Raji (cell line): ENCODE results near the gene ULK1.

Source experiments
- POLR2A ChIP-seq: IDR thresholded peaks from 2 replicates; pipeline ENCODE4 v1.6.1; 2011; ENCODE audit warnings: low read depth, low read length, control low read depth; ENCODE audit not compliant: insufficient read depth

ULK1 gene

DNA sequence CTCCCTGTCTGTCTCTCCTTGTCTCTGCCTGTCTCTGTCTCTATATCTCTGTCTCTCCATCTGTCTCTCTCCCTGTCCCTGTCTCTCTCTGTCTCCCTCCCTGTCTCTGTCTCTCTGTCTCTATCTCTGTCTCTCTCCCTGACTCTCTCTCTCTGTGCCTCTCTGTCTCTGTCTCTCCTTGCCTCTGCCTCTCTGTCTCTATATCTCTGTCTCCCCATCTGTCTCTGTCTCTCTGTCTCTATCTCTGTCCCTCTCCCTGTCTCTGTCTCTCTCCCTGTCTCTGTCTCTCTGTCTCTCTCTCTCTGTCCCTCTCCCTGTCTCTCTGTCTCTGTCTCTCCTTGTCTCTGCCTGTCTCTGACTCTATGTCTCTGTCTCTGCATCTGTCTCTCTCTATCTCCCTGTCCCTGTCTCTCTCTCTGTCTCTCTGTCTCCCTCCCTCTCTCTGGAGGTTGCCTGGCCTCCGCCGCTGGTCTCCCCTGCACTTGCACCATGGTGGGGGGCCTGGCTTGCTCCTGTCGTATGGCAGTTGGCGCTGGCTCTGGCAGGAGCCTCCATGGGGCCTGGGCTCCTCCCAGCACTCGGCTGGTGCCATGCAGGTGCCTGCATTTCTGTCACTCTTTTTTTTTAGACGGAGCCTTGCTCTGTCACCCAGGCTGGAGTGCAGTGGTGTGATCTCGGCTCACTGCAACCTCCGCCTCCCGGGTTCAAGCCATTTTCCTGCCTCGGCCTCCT lies 37.9 kb upstream of the ULK1 start:
- no peak for TF ChIP-seq POLR2A

DNA sequence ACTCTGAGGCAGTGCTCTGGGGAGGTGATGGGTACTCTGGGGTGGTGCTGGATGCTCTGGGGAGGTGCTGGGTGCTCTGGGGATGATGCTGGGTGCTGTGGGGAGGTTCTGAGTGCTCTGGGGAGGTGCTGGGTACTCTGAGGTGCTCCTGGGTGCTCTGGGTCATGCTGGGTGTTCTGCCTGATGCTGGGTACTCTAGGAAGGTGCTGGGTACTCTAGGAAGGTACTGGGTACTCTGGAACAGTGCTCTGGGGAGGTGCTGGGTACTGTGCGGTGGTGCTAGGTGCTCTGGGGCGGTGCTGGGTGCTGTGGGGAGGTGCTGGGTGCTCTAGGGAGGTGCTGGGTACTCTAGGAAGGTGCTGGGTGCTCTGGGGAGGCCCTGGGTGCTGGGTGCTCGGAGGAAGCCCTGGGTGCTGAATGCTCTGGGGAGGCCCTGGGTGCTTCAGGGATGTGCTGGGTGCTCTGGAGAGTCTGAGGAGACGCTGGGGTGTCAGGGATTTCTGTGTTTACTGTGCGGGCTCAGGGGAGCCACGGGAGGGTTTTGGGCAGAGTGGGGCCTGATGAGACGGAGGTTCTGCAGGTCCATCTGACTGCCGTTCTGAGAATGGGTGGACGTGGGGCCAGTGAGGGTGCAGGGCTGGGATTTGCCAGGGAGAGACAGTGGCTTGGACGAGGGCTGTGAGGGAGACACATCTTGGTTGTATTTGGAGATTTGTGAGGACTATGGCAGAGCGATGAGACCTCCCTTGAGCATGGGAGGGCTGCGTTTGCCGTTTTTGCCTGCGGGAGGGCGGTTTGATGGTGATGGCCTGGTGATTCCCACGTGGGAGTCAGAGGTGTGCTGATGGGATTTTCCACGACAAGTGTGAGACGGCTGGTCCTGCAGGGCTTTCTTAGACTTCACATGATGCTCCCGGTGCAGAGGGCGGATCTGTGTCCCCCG lies 36.2 kb upstream of the ULK1 start:
- no peak for TF ChIP-seq POLR2A

DNA sequence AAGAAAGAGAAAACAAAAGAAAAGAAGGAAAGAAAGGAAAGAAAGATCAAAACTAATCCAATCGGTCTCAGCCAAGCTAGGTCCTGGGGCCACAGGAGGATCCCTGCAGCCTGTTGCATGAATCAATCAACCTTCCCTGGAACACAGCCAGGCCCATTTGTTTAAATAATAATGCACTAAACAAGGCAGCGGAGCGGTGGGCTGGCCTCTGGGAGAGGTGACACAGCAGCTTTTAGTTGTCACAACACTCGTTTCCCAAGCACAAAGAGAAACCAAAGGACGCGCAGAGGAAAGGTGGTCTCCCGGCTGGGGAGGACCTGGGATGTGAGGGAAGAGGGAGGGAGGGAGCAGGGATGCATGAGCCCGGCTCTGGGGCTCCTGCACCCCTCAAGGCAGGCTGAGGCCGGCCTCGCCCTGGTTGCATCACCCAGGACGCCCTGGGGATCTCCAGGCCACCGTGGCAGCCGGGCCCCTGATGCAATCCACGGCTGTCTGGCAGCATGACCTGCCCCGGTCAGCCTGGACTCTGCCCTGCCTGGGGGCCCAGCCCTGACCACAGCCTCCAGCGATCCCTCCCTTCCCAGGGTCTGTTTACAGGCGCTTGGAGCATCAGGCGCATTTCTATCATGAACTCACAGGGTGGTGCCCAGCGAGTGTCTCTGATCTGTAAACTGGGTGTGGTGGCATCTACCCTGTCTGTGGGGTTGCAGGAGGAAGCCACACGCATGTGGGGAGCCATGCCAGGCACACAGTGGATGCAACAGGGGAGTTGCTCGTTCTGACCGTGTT lies 33.8 kb upstream of the ULK1 start:
- no peak for TF ChIP-seq POLR2A

DNA sequence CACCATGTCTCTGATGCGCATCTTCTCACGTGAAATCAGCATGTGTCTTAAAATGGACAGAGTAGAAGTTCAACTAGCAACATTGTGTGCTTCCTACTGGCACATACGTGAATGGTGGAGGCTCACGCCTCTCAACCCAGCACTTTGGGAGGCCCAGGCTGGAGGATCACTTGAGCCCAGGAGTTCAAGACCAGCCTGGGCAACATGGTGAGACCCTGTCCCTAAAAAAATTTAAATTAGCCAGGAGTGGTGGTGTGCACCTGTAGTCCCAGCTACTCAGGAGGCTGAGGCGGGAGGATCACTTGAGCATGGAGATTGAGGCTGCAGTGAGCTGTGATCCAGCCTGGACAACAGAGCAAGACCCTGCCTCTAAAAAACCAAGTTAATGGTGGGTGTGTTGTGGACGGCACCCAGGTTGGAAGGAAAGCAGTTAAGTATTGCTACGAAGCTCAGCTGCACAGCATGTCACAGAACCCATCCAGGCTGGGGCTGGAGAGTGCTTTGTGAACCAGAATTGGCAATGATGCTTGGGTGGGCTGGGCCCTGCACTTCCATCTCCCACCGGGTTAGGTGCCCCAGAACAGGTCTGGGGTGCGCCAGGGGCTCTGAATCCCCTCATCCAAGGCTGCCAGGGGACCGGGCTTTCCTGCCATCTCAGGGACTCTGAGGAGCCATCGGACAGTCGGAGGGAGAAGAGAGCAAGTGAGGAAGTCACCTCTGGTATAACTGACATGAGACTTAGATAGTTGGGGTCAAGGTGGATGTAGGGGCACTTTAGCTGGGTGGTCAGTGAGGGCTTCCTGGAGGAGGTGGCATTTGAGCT lies 33.0 kb upstream of the ULK1 start:
- no peak for TF ChIP-seq POLR2A

DNA sequence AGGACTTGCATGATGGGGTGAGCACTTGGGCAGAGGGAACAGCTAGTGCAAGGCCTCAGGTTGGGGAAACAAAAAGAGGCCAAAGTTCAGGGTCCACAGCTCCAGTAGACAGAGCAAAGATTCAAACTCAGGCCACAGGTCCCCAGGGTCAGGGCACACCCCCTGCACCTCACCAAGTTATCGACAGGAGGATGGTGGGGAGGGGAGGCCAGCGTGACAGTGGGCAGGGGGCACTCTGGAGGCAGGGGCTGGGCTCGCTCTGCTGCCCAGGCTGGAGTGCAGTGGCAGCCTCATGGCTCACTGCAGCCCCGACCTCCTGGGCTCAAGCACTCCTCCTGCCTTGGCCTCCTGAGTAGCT lies 32.4 kb upstream of the ULK1 start:
- TF ChIP-seq POLR2A = no peak

DNA sequence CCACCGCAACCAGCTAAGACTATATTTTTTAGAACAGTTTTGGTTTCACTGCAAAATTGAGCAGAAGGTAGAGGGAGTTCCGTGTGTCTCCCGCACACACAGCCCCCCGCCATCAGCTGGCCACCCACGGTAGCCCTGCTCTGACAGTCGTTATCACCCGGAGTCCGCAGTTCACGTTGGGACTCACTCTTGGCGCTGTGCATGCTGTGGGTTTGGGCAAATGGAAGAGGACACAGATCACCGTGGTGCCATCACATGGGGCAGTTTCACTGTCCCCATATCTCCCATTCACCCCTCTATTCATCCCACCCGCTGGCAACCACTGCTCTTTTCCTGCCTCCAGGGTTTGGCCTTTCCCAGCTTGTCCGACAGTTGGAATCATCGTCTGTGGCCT lies 31.8 kb upstream of the ULK1 start:
- TF ChIP-seq POLR2A = no peak

DNA sequence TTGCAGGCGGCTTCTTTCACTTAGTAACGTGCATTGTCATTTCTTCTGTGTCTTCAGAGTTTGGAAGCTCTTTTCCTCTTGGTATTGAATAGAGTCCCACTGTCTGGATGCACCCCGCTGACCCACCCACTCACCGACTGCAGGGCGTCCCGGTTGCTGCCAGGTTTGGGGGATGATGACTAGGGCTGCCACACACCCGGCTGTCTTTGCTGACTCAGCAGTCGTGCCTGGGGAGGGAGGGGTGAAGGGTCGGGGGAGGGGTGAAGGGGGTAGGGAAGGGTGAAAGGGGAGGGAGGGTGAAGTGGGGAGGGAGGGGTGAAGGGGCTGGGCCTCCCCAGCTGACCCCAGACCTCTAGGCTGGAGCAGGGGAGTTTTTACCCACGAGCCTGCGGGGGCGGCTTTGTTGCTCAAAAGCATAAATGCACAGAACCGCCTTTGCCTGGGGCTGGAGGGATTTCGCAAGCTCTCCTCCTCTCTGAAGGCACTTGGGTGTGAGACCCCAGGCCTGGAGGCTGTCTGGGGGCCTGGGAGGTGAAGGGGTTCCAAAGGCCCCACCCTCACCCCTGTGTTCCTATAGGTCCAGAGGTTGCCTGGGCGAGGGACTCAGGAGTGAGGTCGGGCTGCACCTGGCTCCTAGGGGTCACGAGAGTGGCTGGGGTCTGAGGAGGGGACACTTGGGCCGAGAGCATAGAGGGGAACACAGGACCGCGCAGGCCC lies 31.3 kb upstream of the ULK1 start:
- no peak for TF ChIP-seq POLR2A

DNA sequence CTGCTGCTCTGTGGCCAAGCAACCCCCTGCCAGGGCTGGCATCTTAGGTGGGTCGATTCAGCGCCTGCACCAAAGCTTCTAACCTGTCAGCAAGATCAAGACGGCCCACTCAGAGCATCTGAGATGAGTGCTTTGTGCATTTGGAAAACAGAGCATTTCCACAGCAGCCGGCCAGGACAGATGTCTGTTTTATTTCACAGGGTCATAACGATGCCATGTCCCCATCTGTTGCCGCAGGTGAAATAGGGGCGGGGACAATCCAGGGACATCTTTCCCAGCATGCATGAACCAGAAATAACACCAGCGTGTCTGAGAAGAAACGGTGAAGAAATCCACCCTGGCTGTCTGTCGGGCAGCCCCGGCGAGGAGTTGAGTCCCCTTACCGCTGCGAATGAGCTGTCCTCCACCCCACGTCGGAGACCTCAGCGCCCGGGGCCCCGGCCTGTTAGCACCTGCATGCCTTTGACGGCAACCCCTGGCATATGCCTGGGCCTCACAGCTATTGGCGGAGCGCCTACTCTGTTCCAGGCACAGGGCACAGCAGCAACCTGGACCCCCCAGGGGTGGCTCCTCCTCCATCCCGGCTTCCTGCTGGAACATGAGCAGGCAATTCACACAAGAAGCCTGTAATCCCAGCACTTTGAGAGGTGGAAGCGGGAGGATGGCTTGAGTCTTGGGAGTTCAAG lies 30.6 kb upstream of the ULK1 start:
- TF ChIP-seq POLR2A = no peak

DNA sequence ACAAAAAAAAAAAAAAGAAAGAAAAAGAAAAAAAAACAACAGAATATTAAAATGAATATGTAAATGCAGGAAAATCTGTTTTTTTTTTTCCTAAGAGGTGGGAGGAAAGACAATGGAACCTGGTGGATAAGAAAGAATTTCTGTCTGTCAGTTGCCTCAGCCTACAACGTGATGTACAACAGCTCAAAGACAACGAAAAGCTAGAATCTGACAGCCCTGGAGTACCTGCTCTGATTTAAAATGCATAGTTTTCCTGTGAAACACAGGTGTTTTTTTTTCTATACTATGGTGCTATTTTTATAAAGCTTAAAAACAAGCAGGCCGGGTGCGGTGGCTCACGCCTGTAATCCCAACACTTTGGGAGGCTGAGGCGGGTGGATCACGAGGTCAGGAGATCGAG lies 30.0 kb upstream of the ULK1 start:
- TF ChIP-seq POLR2A = no peak

DNA sequence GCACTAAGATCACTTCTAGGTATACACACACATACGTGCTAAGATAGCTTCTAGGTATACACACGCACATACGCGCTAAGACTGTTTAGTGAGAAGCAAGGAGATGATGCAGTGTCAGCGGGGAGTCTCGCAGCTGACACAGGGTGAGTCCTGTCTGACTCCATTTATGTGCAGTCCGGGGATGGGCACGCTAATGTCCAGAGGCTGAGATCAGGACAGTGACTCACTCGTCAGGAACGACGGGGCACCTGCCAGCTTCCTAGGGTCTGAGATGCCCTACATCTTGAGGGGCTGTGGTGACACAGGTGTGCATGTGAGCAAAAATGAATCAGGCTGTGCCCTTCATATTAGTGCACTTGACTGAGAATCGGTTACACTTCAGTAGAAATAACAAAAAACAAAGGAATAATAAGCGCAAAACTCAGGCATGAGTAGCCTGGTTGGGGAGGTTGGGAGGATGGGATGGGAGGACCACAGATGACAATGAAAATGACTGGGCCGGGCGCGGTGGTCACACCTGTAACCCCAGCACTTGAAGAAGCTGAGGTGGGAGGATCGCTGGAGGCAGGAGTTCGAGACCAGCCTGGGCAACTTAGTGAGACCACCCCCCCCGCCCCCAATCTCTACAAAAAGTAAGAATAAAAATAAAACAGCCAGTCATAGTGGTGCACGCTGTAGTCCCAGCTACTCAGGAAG lies 29.1 kb upstream of the ULK1 start:
- TF ChIP-seq POLR2A = no peak

DNA sequence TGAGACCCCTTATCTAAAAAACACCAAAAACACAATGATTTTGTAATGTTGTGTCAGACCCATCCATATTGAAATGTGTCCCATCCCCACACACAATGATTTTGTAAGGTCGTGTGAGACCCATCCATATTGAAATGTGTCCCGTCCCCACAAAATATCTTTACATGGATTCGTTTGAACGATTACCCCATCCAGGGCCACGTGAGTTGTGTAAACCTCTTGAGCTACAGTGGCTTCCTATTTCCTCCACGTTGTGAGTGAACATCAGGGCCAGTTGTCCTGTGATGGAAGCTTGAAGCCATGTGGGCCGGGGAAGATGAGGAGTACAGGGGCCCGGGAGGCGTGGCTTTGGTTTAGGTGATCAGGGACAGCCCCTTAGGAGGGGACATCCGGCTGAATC lies 27.0 kb upstream of the ULK1 start:
- no peak for TF ChIP-seq POLR2A

DNA sequence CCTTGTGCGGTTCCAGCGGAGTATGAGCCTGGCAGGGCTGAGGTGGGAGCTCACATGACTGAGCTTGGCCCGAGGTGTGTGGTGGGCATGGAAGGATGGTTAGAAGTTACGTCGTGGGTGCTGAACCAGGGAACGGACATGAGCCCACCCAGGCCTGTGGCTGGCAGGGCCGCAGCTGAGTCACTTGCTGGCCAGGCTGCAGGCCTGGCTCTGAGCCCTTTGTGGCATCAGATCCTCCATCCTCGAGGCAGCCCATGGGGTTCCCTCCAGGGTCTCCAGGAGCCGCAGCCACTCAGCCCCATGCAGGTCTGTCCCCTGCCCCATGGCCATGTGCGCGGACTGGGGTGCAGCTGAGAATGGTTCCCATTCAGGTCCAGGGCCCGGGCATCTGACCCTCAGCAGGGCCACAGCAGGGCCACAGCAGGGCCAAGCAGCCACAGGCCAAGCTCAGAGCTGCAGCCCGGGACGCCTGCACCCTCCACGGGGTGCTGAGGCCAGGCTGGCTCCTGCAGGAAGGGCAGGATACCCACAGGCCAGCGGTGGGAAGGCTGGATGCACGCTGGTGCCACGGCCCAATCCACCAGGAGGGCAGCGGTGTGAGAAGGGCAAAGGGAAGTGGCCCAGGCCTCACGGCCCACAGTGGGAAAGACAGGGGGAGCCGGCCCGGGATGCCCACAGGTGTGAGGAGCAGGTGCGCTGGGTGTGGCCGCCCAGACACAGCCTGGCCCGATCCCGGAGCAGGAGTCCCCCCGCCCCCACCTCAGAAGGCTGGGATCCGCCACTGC lies 26.3 kb upstream of the ULK1 start:
- TF ChIP-seq POLR2A = no peak
